Neural cell (in vitro differentiated cells): ENCODE measurements around the gene TMEM87A. TPM values are rescaled to one million over a fixed set of nuclear protein-coding genes. Genes with fewer than 3 reads are reported as not detected.

Experiments used
- H2AFZ ChIP-seq: fragments of 200-600, 300-800 bp; sonication (generic), shearing (Covaris generic); 2 replicates; pipeline ENCODE4 v1.6.0; 2014; ENCODE audit warnings: low read depth, mild to moderate bottlenecking, antibody characterized with exemption, low read length, moderate library complexity
- H3F3A ChIP-seq: fragments of 200-600 bp; shearing (Covaris generic); 2 replicates; pipeline ENCODE4 v1.6.1; 2016; ENCODE audit warnings: mild to moderate bottlenecking, moderate library complexity, mixed read lengths, antibody characterized with exemption, low read length; ENCODE audit not compliant: insufficient read depth, poor library complexity, severe bottlenecking
- H3K27ac ChIP-seq: fragments of 200-600, 300-800 bp; sonication (generic), shearing (Covaris generic); 2 replicates; pipeline ENCODE4 v1.5.1; 2014; ENCODE audit warnings: mild to moderate bottlenecking, low read length, moderate library complexity
- H3K27me3 ChIP-seq: fragments of 300-800, 200-600 bp; sonication (generic), shearing (Covaris generic); 2 replicates; pipeline ENCODE4 v1.6.0; 2014; ENCODE audit warnings: mild to moderate bottlenecking, low read depth, low read length, moderate library complexity; ENCODE audit not compliant: insufficient read depth
- H3K36me3 ChIP-seq: fragments of 300-800, 200-600 bp; sonication (generic), shearing (Covaris generic); 2 replicates; pipeline ENCODE4 v1.5.1; 2014; ENCODE audit warnings: mild to moderate bottlenecking, antibody characterized with exemption, low read length, moderate library complexity; ENCODE audit not compliant: insufficient read depth
- H3K4me2 ChIP-seq: fragments of 300-800, 200-600 bp; sonication (generic), shearing (Covaris generic); 2 replicates; pipeline ENCODE4 v1.6.0; 2014; ENCODE audit warnings: mild to moderate bottlenecking, low read length
- H3K4me3 ChIP-seq: fragments of 300-800, 200-600 bp; sonication (generic), shearing (Covaris generic); 2 replicates; pipeline ENCODE4 v1.5.1; 2014; ENCODE audit warnings: mild to moderate bottlenecking, low read length, moderate library complexity
- H3K79me2 ChIP-seq: fragments of 200-600 bp; shearing (Covaris generic); replicated peaks from 2 replicates; pipeline ENCODE4 v1.6.0; 2014; ENCODE audit warnings: mild to moderate bottlenecking, low read length, moderate library complexity; ENCODE audit not compliant: insufficient read depth
- H3K9ac ChIP-seq: fragments of 300-800, 200-600 bp; sonication (generic), shearing (Covaris generic); 2 replicates; pipeline ENCODE4 v1.6.1; 2016; ENCODE audit warnings: mild to moderate bottlenecking, low read length, mixed read lengths
- H3K9me2 ChIP-seq: fragments of 200-600 bp; shearing (Covaris generic); 2 replicates; pipeline ENCODE4 v1.6.1; 2016; ENCODE audit warnings: mild to moderate bottlenecking, low read length, mixed read lengths; ENCODE audit not compliant: insufficient read depth
- H3K9me3 ChIP-seq: fragments of 200-600, 300-800 bp; sonication (generic), shearing (Covaris generic); 2 replicates; pipeline ENCODE4 v1.6.1; 2016; ENCODE audit warnings: mild to moderate bottlenecking, mixed run types, low read length, moderate library complexity, mixed read lengths
- H4K20me1 ChIP-seq: fragments of 200-600 bp; shearing (Covaris generic); 2 replicates; pipeline ENCODE4 v1.6.1; 2016; ENCODE audit warnings: mild to moderate bottlenecking, mixed run types; ENCODE audit not compliant: insufficient read depth
- CTCF ChIP-seq: fragments of 450-650 bp; IDR thresholded peaks from 2 replicates; pipeline ENCODE4 v1.5.1; 2014; ENCODE audit warnings: antibody characterized with exemption, mild to moderate bottlenecking, moderate library complexity; ENCODE audit not compliant: poor library complexity, severe bottlenecking
- EP300 ChIP-seq: fragments of 450-650 bp; conservative IDR thresholded peaks from 2 replicates; pipeline ENCODE4 v1.6.1; 2014; ENCODE audit warnings: antibody characterized with exemption, mild to moderate bottlenecking, moderate library complexity; ENCODE audit not compliant: poor library complexity, severe bottlenecking
- EZH2 ChIP-seq: fragments of 200-600, 300-800 bp; shearing (Covaris generic), sonication (generic); IDR thresholded peaks from 2 replicates; pipeline ENCODE4 v1.6.1; 2014; ENCODE audit warnings: antibody characterized with exemption, low read length, borderline replicate concordance, mild to moderate bottlenecking; ENCODE audit not compliant: insufficient read depth, poor library complexity, severe bottlenecking
- MXI1 ChIP-seq: fragments of 450-650 bp; conservative IDR thresholded peaks from 2 replicates; pipeline ENCODE4 v1.6.1; 2014; ENCODE audit warnings: antibody characterized with exemption, mild to moderate bottlenecking; ENCODE audit not compliant: poor library complexity, severe bottlenecking
- POLR2AphosphoS5 ChIP-seq: IDR thresholded peaks from 2 replicates; pipeline ENCODE4 v1.6.1; 2012
- RAD21 ChIP-seq: fragments of 450-650 bp; conservative IDR thresholded peaks from 2 replicates; pipeline ENCODE4 v1.6.1; 2014; ENCODE audit warnings: antibody characterized with exemption, mild to moderate bottlenecking, moderate library complexity
- REST ChIP-seq: IDR thresholded peaks from 2 replicates; pipeline ENCODE4 v1.6.1; 2012; ENCODE audit warnings: borderline replicate concordance
- SMC3 ChIP-seq: fragments of 450-650 bp; conservative IDR thresholded peaks from 2 replicates; pipeline ENCODE4 v1.6.1; 2014; ENCODE audit warnings: antibody characterized with exemption, mild to moderate bottlenecking, moderate library complexity; ENCODE audit not compliant: poor library complexity
- TAF1 ChIP-seq: IDR thresholded peaks from 2 replicates; pipeline ENCODE4 v1.6.1; 2012; ENCODE audit warnings: low read depth
- polyA plus RNA-seq: library from polyadenylated mRNA; depleted of rRNA; stranded (reverse); fragments of >200 nt; gene quantifications from 2 replicates; pipeline ENCODE4 v1.2.3, GENCODE V29; 2014

Gene TMEM87A
- polyA plus RNA-seq, 1 donor from 2014 or later: 50.4 TPM

GRCh38 chr15:42171122-42171521, 102.1 kb downstream of the TMEM87A start:
- TF ChIP-seq POLR2AphosphoS5 (no peak), SMC3 (no peak), RAD21 (no peak), REST (no peak), MXI1 (no peak), CTCF (no peak), EZH2 (no peak), TAF1 (no peak)
- Histone ChIP-seq H3K9me3 (no peaks in the 10 kb centered on the region), H2AFZ (no peak overlapping the region), H3K4me2 (no peak overlapping the region), H4K20me1 (no peaks in the 10 kb centered on the region), H3K9ac (no peak overlapping the region), H3K27ac (no peak overlapping the region), H3K36me3 (peaks cover 10% of the 10 kb centered on the region), H3K9me2 (no peaks in the 10 kb centered on the region), H3K27me3 (no peaks in the 10 kb centered on the region), H3F3A (no peaks in the 10 kb centered on the region), H3K79me2 (no peaks in the 10 kb centered on the region), H3K4me3 (no peak overlapping the region)

- Histone ChIP-seq H3K4me2 (no peak overlapping the region), H3K9me3 (no peaks in the 10 kb centered on the region), H3K36me3 (peaks cover 7% of the 10 kb centered on the region), H3K27me3 (no peaks in the 10 kb centered on the region), H2AFZ (no peak overlapping the region), H3K4me3 (no peak overlapping the region), H3K9me2 (no peaks in the 10 kb centered on the region), H3K9ac (no peak overlapping the region), H3F3A (no peaks in the 10 kb centered on the region), H4K20me1 (no peaks in the 10 kb centered on the region), H3K27ac (no peak overlapping the region), H3K79me2 (no peaks in the 10 kb centered on the region)
- no peak for TF ChIP-seq REST
- no peak for TF ChIP-seq CTCF
- TF ChIP-seq SMC3: no peak
- TF ChIP-seq RAD21: no peak
- no peak for TF ChIP-seq TAF1
- TF ChIP-seq MXI1: no peak
- TF ChIP-seq POLR2AphosphoS5: no peak
- TF ChIP-seq EP300: no peak
- no peak for TF ChIP-seq EZH2
These were observed 106.8 kb downstream of the TMEM87A start for GRCh38 chr15:42166225-42166940.
